ENCODE data around the gene PNP.
"Not testable (repeated sequence)": the region's sequence is repeated elsewhere in the genome, so short reads cannot be mapped to it uniquely, and the experiment has no call there.

The PNP gene

DNA sequence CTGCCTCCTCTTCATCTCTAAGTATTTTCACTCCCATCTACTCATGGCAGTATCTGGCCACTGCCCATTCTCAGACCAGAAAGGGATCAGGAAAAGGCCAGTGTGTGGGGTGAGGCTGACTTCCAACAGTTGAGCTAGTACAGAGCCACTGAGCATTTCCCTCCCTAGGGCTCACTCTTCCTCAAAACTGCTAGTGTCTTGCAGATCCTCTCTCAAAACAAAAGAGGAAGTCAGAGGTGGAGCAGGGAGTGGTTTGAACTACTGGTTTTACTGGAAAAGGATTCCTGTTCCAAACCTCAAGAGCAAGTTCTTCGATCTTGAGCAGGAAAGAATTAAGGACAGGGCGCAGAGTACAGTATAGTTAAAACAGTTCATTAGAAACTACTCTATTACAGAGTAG lies 24.4 kb downstream of the PNP start:
- no peak for DNase-seq

DNA sequence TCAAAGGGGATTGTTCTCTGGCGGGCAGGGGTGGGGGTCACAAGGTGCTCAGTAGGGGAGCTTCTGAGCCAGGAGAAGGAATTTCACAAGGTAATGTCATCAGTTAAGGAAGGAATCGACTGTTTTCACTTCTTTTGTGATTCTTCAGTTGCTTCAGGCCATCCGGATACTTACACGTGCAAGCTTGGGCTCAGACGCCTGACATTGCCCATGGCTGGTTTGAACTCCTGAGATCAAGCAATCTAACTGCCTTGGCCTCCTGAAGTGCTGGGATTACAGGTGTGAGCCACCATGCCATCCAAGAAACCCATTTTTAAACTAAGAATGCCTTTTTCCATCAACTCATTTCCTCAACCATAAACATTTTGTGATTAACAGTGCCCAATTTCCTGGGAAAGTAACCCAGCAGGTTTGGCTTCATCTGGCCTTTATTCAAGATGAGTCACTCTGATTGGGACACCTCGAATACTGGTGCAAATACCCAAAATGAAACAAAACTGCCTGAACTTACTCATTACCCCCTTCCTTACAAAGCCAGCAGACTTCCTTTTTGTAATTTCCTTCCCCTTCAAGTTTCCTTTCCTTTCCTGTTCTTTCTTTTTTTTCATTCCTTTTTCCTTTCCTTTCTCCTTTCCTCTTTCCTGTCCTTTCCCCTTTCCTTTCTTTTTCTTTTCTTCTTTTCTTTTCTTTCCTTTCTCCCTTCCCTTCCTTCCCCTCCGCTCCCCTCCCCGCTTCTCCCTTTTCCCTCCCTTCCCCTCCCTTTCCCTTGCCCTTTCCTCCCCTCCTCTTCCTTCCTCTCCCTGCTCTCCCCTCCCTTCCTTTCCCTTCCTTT lies 25.9 kb downstream of the PNP start:
- DNase-seq: no peak

DNA sequence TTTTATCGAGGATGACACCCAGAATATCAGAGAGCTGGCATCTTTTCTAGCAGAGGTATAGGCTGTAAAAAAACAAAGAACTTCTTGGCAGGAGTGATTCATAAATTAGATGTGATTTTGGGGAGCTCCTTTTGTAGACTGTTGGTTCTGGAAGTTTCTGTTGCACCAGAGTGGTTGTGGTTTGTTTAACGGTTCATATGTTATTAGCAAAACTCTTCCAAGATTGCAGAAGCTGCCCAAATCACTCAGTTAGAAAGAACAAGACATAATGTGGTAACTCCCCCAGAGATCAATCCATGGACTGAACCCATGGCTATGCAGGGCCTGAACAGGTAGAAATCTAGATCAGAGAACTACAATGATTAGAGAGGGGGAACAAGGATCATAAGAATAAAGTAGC lies 29.4 kb downstream of the PNP start:
- DNase-seq: no peak

DNA sequence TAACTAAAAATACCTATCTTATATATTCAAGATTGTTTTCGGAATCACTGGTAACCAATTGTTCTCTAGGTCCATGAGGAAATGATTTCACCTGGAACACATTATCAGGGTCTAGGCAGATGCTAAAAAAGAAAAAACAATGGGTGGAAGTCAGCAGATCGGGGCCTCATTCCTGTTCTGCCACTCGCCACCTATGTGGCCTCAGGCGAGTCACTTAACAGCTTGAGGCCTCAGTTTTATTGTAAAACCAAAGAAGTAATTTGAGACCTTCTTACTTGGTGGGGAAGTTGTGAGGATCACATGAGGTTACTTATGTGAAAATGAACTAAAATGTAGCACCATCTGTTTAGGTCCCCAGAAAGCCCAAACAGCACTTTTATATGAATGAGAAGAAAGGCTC lies 29.9 kb downstream of the PNP start:
- DNase-seq: no peak

DNA sequence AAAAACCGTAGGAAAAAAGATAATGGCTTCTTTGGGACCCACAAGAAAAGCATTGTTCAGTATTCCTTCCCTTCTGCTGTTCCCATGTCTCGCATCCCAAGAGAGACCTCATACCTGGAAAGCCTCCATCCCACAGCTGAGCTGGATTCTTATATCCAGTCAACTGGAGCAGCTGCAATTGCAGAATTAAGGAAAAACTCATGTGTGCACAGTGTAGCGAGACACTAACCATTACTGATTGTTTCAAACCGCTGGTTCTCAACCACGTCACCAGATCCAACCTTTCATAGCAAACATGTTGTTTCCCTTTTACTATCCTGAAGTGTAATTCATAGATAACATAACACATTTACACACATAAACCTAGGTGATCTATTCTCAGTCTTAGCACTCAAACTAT lies 30.7 kb downstream of the PNP start:
- no peak for DNase-seq

DNA sequence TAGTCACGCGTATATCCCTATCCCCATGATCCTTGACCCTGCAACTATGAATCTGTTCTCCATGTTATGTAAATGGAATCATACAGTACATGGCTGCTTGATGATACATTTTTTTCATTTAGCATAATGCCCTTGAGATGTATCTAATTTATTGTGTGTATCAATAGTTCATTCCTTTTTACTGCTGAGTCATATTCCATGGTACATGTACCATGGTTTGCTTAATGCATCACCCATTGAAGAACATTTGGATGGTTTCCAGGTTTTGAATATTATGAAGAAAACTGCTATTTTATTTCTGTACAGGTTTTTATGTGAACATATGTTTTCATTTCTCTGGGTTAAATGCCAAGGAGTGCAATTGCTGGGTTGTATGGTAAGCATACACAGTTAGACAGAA lies 32.1 kb downstream of the PNP start:
- no peak for DNase-seq

DNA sequence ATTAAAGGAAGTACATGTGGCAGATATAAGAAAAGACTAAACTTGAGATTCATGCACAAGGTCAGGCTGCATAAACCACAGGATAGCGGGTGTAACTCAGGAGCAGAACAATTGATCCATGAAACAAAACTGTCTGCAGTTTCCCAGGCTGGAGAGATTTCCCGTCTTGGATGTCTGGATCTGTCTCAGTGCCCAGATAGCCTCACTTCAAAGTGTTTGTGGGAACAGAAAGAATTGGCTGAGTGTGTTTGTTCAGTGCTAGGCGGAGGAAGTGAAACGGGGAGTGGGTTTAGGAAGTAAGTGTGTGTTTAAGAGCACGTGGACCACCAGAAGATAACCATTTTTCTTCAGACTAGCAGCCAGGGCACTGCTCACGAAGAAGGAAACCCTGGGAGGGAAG lies 34.7 kb downstream of the PNP start:
- DNase-seq: no peak

DNA sequence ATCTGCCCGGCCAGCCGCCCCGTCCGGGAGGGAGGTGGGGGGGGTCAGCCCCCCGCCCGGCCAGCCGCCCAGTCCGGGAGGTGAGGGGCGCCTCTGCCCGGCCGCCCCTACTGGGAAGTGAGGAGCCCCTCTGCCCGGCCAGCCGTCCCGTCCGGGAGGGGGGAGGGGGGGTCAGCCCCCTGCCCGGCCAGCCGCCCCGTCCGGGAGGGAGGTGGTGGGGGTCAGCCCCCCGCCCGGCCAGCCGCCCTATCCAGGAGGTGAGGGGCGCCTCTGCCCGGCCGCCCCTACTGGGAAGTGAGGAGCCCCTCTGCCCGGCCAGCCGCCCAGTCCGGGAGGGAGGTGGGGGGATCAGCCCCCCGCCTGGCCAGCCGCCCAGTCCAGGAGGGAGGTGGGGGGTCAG lies 37.1 kb downstream of the PNP start:
- DNase-seq: not testable (repeated sequence)

DNA sequence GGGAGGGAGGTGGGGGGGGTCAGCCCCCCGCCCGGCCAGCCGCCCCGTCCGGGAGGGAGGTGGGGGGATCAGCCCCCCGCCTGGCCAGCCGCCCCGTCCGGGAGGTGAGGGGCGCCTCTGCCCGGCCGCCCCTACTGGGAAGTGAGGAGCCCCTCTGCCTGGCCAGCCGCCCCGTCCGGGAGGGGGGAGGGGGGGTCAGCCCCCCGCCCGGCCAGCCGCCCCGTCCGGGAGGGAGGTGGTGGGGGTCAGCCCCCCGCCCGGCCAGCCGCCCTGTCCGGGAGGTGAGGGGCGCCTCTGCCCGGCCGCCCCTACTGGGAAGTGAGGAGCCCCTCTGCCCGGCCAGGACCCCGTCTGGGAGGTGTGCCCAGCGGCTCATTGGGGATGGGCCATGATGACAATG lies 37.5 kb downstream of the PNP start:
- DNase-seq: not testable (repeated sequence)

DNA sequence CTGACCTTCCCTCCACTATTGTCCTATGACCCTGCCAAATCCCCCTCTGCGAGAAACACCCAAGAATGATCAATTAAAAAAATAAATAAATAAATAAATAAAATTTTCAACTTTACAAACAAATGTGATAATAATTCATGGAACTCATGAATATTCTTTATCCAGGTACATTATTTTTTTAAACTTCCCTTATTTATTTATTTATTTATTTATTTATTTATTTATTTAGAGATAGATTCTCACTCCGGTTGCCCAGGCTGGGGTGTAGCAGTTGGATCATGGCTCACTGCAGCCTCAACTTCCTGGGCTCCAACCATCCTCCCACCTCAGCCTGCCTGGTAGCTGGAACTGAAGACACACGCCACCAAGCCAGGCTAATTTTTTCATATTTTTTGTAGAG lies 38.3 kb downstream of the PNP start:
- not testable (repeated sequence) for DNase-seq

DNA sequence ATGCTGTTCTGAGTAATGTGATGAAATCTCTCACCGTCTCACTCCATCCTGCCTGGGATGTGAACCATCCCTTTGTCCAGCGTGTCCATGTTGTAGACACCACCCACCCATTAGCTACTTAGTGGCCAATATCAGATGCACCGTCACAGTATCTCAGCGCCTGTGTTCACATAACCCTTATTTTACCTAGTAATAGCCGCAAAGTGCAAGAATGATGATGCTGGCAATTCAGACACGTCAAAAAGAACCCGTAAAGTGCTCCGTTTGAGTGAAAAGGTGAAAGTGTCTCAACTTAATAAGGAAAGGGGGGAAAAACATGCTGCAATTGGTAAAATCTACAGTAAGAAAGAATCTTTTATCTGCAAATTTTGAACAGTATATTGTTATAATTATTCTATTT lies 39.2 kb downstream of the PNP start:
- no peak for DNase-seq

DNA sequence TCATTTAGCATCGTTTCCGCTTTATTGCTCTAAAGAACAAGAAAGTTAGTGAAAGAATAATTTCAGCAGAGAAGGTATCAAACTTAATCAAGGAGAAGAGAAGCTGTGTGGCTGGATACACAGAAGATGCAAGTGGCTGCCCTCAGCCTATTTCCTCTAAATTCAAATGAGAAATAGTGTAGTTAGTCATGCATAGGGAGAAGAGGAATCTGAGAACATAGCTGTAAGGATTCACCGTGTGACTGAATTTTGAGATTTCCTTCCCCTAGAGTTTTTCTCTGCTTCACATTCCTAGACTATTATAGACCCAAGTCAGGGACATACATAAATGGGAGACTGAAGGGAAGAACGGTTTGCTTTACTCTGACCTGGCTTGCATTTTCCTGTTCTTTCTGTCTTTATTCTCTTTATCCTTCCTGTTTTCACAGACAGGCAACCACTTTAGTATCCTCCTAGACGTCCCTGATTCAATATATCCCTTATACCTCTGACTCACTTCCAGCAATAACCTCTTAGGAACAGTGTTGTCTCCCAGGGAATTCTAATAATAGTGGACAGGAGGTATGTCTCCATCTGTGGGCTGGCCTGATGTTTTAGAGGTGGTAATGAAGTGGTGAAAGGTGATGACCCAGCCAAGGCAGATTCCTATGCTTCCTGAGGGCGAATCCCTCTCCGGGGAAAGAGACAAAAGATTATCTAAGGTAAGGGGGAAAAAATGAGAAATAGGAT lies 43.1 kb downstream of the PNP start:
- no peak for DNase-seq

DNA sequence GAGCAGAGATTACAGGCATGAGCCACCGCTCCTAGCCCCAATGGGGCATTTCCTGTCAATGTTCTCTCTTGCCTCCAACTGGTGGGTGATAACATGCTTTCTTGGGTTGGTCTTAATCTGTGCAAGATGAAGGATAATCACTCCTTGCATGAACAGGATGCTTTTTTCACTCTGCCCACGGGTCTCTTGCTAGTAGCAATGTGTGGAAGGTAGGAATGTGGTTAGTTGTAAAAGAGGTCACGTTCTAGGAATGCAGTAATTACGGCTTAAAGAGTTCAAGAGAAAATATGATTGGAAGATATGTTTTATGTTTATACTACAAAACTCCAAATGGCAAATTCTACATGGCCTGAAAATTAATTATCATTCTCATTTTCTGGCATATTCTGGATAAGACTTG lies 46.6 kb downstream of the PNP start:
- DNase-seq: no peak

DNA sequence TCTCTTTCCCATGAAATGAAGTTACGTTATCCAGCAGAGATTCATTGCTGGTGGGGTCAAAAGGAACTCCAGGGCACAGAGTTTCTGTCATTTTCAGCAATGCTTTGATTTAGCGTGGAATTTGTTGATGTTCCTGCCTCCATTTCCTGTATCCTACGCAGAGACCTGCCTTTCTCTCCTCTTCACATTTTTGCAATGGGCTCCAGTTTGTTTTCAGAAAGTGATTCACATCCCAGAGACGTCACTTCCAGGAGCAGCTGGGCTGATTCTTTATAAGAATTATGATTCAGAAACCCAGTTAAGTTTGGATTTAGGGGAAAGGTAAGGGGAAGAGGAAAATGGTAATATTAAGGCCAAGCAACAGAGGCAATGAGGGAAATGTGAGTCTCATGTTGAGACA lies 47.7 kb downstream of the PNP start:
- DNase-seq: no peak

DNA sequence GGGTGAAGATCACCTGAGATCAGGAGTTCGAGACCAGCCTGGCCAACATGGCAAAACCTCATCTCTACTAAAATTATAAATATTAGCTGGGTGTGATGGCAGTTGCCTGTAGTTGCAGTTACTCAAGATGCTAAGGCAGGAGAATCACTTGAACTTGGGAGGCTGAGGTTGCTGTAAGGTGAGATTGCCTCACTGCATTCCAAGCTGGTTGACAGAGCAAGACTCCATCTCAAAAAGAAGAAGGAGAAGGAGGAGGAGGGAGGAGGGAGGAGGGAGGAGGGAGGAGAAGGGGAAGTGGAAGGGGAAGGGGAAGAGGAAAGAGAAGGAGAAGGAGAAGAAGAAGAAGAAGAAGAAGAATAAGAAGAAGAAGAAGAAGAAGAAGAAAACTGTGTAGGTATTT lies 53.1 kb downstream of the PNP start:
- no peak for DNase-seq

DNA sequence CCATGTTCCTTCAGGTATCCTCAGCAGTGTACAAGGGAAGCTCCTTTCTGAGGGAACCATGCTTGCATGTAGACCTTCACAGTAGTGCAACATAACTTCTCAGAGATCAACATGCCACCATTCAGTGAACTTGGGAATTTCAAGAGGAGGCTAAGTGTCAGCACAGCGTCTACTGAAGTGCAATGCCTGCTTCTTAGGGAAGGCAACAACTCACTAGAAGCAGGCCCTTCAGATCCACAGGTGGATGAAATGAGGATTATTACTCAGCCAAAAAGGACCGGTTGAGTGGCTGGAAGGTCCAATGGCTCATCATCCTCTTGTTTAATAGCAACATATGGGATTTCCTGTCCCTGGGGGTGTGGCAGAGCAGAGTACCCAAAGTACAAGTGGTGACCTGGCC lies 54.8 kb downstream of the PNP start:
- no peak for DNase-seq
